NCI-H1092 treated with DMSO at 0.1 percent for 48 hours (cell line): ENCODE measurements around the gene FOXP2.

Experiments
- DNase-seq: peaks from one replicate; lab custom pipeline; 2025; lab: John Stamatoyannopoulos, UW

FOXP2 gene

GRCh38 chr7:114653364-114654088 lies 238.9 kb downstream of the FOXP2 start:
- DNase-seq = peak; percentile 87

GRCh38 chr7:114656466-114656865 lies 241.9 kb downstream of the FOXP2 start:
- no peak for DNase-seq

- no peak for DNase-seq
Measured at GRCh38 chr7:114657279-114657678, 242.7 kb downstream of the FOXP2 start.

- no peak for DNase-seq
Measured at GRCh38 chr7:114658216-114658615, 243.6 kb downstream of the FOXP2 start.

- DNase-seq = no peak
Measured at GRCh38 chr7:114659409-114660125, 245.0 kb downstream of the FOXP2 start.

GRCh38 chr7:114660126-114660486 lies 245.5 kb downstream of the FOXP2 start:
- DNase-seq = peak; percentile 89

- DNase-seq = peak; percentile 35
Measured at GRCh38 chr7:114660753-114661152, 246.1 kb downstream of the FOXP2 start.

- DNase-seq = peak; percentile 31
Measured at GRCh38 chr7:114662002-114662677, 247.5 kb downstream of the FOXP2 start.

- peak; percentile 67 for DNase-seq
Measured at GRCh38 chr7:114663502-114663901, 248.9 kb downstream of the FOXP2 start.

GRCh38 chr7:114670676-114671075 lies 256.1 kb downstream of the FOXP2 start:
- no peak for DNase-seq

- no peak for DNase-seq
Measured at GRCh38 chr7:114671563-114672123, 257.0 kb downstream of the FOXP2 start.

GRCh38 chr7:114678116-114678515 lies 263.5 kb downstream of the FOXP2 start:
- no peak for DNase-seq

GRCh38 chr7:114687238-114687637 lies 272.6 kb downstream of the FOXP2 start:
- no peak for DNase-seq

GRCh38 chr7:114688443-114689055 lies 273.9 kb downstream of the FOXP2 start:
- no peak for DNase-seq

GRCh38 chr7:114689406-114689805 lies 274.8 kb downstream of the FOXP2 start:
- no peak for DNase-seq

- no peak for DNase-seq
Measured at GRCh38 chr7:114691605-114692004, 277.0 kb downstream of the FOXP2 start.

GRCh38 chr7:114695182-114695581 lies 280.6 kb downstream of the FOXP2 start:
- DNase-seq = no peak

- DNase-seq = no peak
Measured at GRCh38 chr7:114700247-114700928, 285.8 kb downstream of the FOXP2 start.

- no peak for DNase-seq
Measured at GRCh38 chr7:114703677-114704076, 289.1 kb downstream of the FOXP2 start.

GRCh38 chr7:114708646-114709045 lies 294.0 kb downstream of the FOXP2 start:
- no peak for DNase-seq

GRCh38 chr7:114710499-114710898 lies 295.9 kb downstream of the FOXP2 start:
- no peak for DNase-seq

GRCh38 chr7:114711241-114711640 lies 296.6 kb downstream of the FOXP2 start:
- DNase-seq = no peak
